Uterus (tissue), 4 donors: ENCODE measurements around the gene HTR1B. TPM values are rescaled to one million over a fixed set of nuclear protein-coding genes. Genes with fewer than 3 reads are reported as not detected.

Experiments
- DNase-seq, 2 donors: peaks; one replicate each; pipeline ENCODE4 v3.0.0-alpha.2; 2019 to 2020
- H3K27ac ChIP-seq, 2 donors: fragments of 200-600 bp; sonication (generic); 1 replicate in 1 of 2; 2 replicates in 1 of 2; pipeline ENCODE4 v1.5.1; 2016 to 2018
- H3K27me3 ChIP-seq, 2 donors: fragments of 200-600 bp; sonication (generic); one replicate each; pipeline ENCODE4 v1.5.1; 2018 to 2019; ENCODE audit warnings: control low read depth in 1 of 2
- H3K36me3 ChIP-seq, 2 donors: fragments of 200-600 bp; sonication (generic); one replicate each; pipeline ENCODE4 v1.5.1; 2019; ENCODE audit warnings: control low read depth in 1 of 2
- H3K4me1 ChIP-seq, 2 donors: fragments of 200-600 bp; sonication (generic); one replicate each; pipeline ENCODE4 v1.5.1; 2018 to 2019; ENCODE audit warnings: control low read depth in 1 of 2
- H3K4me3 ChIP-seq, 2 donors: fragments of 200-600 bp; sonication (generic); 1 replicate in 1 of 2; 2 replicates in 1 of 2; pipeline ENCODE4 v1.5.1; 2018 to 2019; ENCODE audit warnings: mild to moderate bottlenecking in 1 of 2
- H3K9me3 ChIP-seq, 2 donors: fragments of 200-600 bp; sonication (generic); one replicate each; pipeline ENCODE4 v1.5.1; 2019; ENCODE audit warnings: control low read depth in 1 of 2
- CTCF ChIP-seq, 4 experiments: fragments of 200-600 bp in 2 of 4; fragments of 450-650 bp in 2 of 4; sonication (generic) in 2 of 4; IDR thresholded peaks; one replicate each; pipeline ENCODE4 v1.5.1; 2016 to 2019; ENCODE audit warnings: antibody characterized with exemption in 4 of 4, mild to moderate bottlenecking in 2 of 4, moderate library complexity in 1 of 4
- POLR2A ChIP-seq, 2 donors: fragments of 450-650 bp; IDR thresholded peaks; one replicate each; pipeline ENCODE4 v1.6.1; 2016; ENCODE audit warnings: antibody characterized with exemption in 2 of 2, mild to moderate bottlenecking in 1 of 2, moderate library complexity in 1 of 2
- intact Hi-C: fragments of 100-400 bp; cut with DNase I; formaldehyde crosslinking; loops from one replicate; pipeline ENCODE4 v1.15.1; 2023; ENCODE audit warnings: low total_unique reads
- total RNA-seq, 4 donors: library from RNA; depleted of rRNA in 3 of 4; stranded (reverse); fragments of >200 nt in 3 of 4; gene quantifications; one replicate each; pipeline versions ENCODE4 v1.1.0 to v1.2.4, GENCODE V29; 2014 to 2023
- donor health status: DM: yes; HTN: yes; CAD: no.

HTR1B gene
- total RNA-seq, 4 donors from 2014 or later, result 0.55 to 1.1 TPM; not detected in 2

GRCh38 chr6:77433888-77434287 is 29.4 kb downstream of the HTR1B start:
- no peaks in the 10 kb centered on the region for H3K9me3 ChIP-seq
- H3K4me1 ChIP-seq, result no peaks in the 10 kb centered on the region
- H3K27ac ChIP-seq, result no peak overlapping the region
- no peak for DNase-seq
- intact Hi-C loops, result no loop called here
- no peak for TF ChIP-seq POLR2A (IDR thresholded peaks at IDR 0.05)
- TF ChIP-seq CTCF (IDR thresholded peaks at IDR 0.05), result no peak
- H3K27me3 ChIP-seq, result no peaks in the 10 kb centered on the region
- no peaks in the 10 kb centered on the region for H3K36me3 ChIP-seq
- no peak overlapping the region for H3K4me3 ChIP-seq

GRCh38 chr6:77430504-77430903 is 32.8 kb downstream of the HTR1B start:
- Histone ChIP-seq H3K4me3 (no peak overlapping the region), H3K27ac (no peak overlapping the region), H3K9me3 (no peaks in the 10 kb centered on the region), H3K4me1 (no peaks in the 10 kb centered on the region), H3K27me3 (no peaks in the 10 kb centered on the region), H3K36me3 (no peaks in the 10 kb centered on the region)
- TF ChIP-seq CTCF (IDR thresholded peaks at IDR 0.05), result no peak
- TF ChIP-seq POLR2A (IDR thresholded peaks at IDR 0.05), result no peak
- intact Hi-C loops, result no loop called here
- DNase-seq, result no peak

- Histone ChIP-seq H3K27me3 (no peaks in the 10 kb centered on the region), H3K9me3 (no peaks in the 10 kb centered on the region), H3K4me1 (no peaks in the 10 kb centered on the region), H3K4me3 (no peak overlapping the region), H3K36me3 (no peaks in the 10 kb centered on the region), H3K27ac (no peak overlapping the region)
- intact Hi-C loops, result no loop called here
- no peak for DNase-seq
- TF ChIP-seq POLR2A (IDR thresholded peaks at IDR 0.05) (no peak), CTCF (IDR thresholded peaks at IDR 0.05) (no peak)
Observed at GRCh38 chr6:77425671-77426070, 37.6 kb downstream of the HTR1B start.

GRCh38 chr6:77425216-77425615 is 38.1 kb downstream of the HTR1B start:
- no peak overlapping the region for H3K27ac ChIP-seq
- intact Hi-C loops, result no loop called here

GRCh38 chr6:77424761-77425160 is 38.5 kb downstream of the HTR1B start:
- Histone ChIP-seq H3K4me3 (no peak overlapping the region), H3K27ac (no peak overlapping the region), H3K27me3 (no peaks in the 10 kb centered on the region), H3K9me3 (no peaks in the 10 kb centered on the region), H3K4me1 (no peaks in the 10 kb centered on the region), H3K36me3 (no peaks in the 10 kb centered on the region)
- intact Hi-C loops, result no loop called here
- TF ChIP-seq CTCF (IDR thresholded peaks at IDR 0.05), result no peak
- no peak for TF ChIP-seq POLR2A (IDR thresholded peaks at IDR 0.05)
- DNase-seq, result no peak

More at GRCh38 chr6:77425216-77425615, 38.1 kb downstream of the HTR1B start:
- Histone ChIP-seq H3K4me3 (no peak overlapping the region), H3K27me3 (no peaks in the 10 kb centered on the region), H3K36me3 (no peaks in the 10 kb centered on the region), H3K9me3 (no peaks in the 10 kb centered on the region), H3K4me1 (no peaks in the 10 kb centered on the region)
- DNase-seq, result no peak
- no peak for TF ChIP-seq POLR2A (IDR thresholded peaks at IDR 0.05)
- no peak for TF ChIP-seq CTCF (IDR thresholded peaks at IDR 0.05)
